ENCODE measurements around the gene HOXB5. TPM values are rescaled to one million over a fixed set of nuclear protein-coding genes. Genes with fewer than 3 reads are reported as not detected.
A peak's percentile ranks its signal among the peaks of the same experiment; 100 is the strongest.

Gene HOXB5
- total RNA-seq, result not detected

GRCh38 chr17:48593126-48593829, at the start of gene HOXB5:
HOXB5 (minus strand) TSS chr17:48593779; CDS start chr17:48593682, 97 bp downstream.
- no peak within 1 kb of the TSS for H3K27ac ChIP-seq (ENCODE audit: low read depth, low read length)
- peaks cover 74 to 91% (median 86%) of the 10 kb centered on the region in 3 donors for H3K27me3 ChIP-seq (ENCODE audit: control insufficient read depth in 3 of 3, insufficient read depth in 3 of 3, low read length in 3 of 3)

GRCh38 chr17:48642843-48643696, 49.5 kb upstream of the HOXB5 start:
- Histone ChIP-seq H3K9me3 (ENCODE audit: control insufficient read depth in 3 of 3, low read length in 3 of 3) (no peaks in the 10 kb centered on the region), H3K36me3 (ENCODE audit: control insufficient read depth in 3 of 3, insufficient read depth in 3 of 3, low read length in 3 of 3) (no peaks in the 10 kb centered on the region), H3K4me1 (ENCODE audit: control insufficient read depth in 3 of 3, insufficient read depth in 3 of 3, low read length in 3 of 3) (peaks cover 2 to 7% (median 3%) of the 10 kb centered on the region in 3 donors), H3K27me3 (ENCODE audit: control insufficient read depth in 3 of 3, insufficient read depth in 3 of 3, low read length in 3 of 3) (peaks cover 88 to 97% (median 94%) of the 10 kb centered on the region in 3 donors), H3K9ac (ENCODE audit: low read depth in 1 of 3, low read length in 3 of 3) (no peak overlapping the region), H3K27ac (ENCODE audit: low read depth, low read length) (no peak overlapping the region), H3K4me3 (ENCODE audit: low read length in 3 of 3) (no peak overlapping the region)

More at GRCh38 chr17:48593126-48593829, at the start of gene HOXB5:
- Histone ChIP-seq H3K9me3 (ENCODE audit: control insufficient read depth in 3 of 3, low read length in 3 of 3) (no peaks in the 10 kb centered on the region), H3K9ac (ENCODE audit: low read depth in 1 of 3, low read length in 3 of 3) (peak within 1 kb of the TSS in 1 of 3 donors; percentile 45), H3K36me3 (ENCODE audit: control insufficient read depth in 3 of 3, insufficient read depth in 3 of 3, low read length in 3 of 3) (no peaks in the 10 kb centered on the region), H3K4me3 (ENCODE audit: low read length in 3 of 3) (peak within 1 kb of the TSS; percentile 11 to 62 (median 45)), H3K4me1 (ENCODE audit: control insufficient read depth in 3 of 3, insufficient read depth in 3 of 3, low read length in 3 of 3) (peaks cover 12 to 30% (median 24%) of the 10 kb centered on the region in 3 donors)

- no peaks in the 10 kb centered on the region for H3K9me3 ChIP-seq (ENCODE audit: control insufficient read depth in 3 of 3, low read length in 3 of 3)
- H3K27ac ChIP-seq (ENCODE audit: low read depth, low read length), result no peak overlapping the region
- no peaks in the 10 kb centered on the region for H3K36me3 ChIP-seq (ENCODE audit: control insufficient read depth in 3 of 3, insufficient read depth in 3 of 3, low read length in 3 of 3)
- H3K4me3 ChIP-seq (ENCODE audit: low read length in 3 of 3), result no peak overlapping the region
- peaks cover 0 to 2% (median 0%) of the 10 kb centered on the region in 3 donors for H3K4me1 ChIP-seq (ENCODE audit: control insufficient read depth in 3 of 3, insufficient read depth in 3 of 3, low read length in 3 of 3)
- no peak overlapping the region for H3K9ac ChIP-seq (ENCODE audit: low read depth in 1 of 3, low read length in 3 of 3)
- H3K27me3 ChIP-seq (ENCODE audit: control insufficient read depth in 3 of 3, insufficient read depth in 3 of 3, low read length in 3 of 3), result peaks cover 88 to 97% (median 95%) of the 10 kb centered on the region in 3 donors
Observed at GRCh38 chr17:48642059-48642842, 48.7 kb upstream of the HOXB5 start.

- no peaks in the 10 kb centered on the region for H3K9me3 ChIP-seq (ENCODE audit: control insufficient read depth in 3 of 3, low read length in 3 of 3)
- H3K4me1 ChIP-seq (ENCODE audit: control insufficient read depth in 3 of 3, insufficient read depth in 3 of 3, low read length in 3 of 3), result peaks cover 0 to 2% (median 0%) of the 10 kb centered on the region in 3 donors
- no peak overlapping the region for H3K9ac ChIP-seq (ENCODE audit: low read depth in 1 of 3, low read length in 3 of 3)
- no peak overlapping the region for H3K27ac ChIP-seq (ENCODE audit: low read depth, low read length)
- H3K36me3 ChIP-seq (ENCODE audit: control insufficient read depth in 3 of 3, insufficient read depth in 3 of 3, low read length in 3 of 3), result no peaks in the 10 kb centered on the region
- no peak overlapping the region for H3K4me3 ChIP-seq (ENCODE audit: low read length in 3 of 3)
- peaks cover 88 to 98% (median 97%) of the 10 kb centered on the region in 3 donors for H3K27me3 ChIP-seq (ENCODE audit: control insufficient read depth in 3 of 3, insufficient read depth in 3 of 3, low read length in 3 of 3)
Observed at GRCh38 chr17:48641541-48642058, 48.0 kb upstream of the HOXB5 start.

- Histone ChIP-seq H3K27me3 (ENCODE audit: control insufficient read depth in 3 of 3, insufficient read depth in 3 of 3, low read length in 3 of 3) (peaks cover 88 to 97% (median 97%) of the 10 kb centered on the region in 3 donors), H3K9ac (ENCODE audit: low read depth in 1 of 3, low read length in 3 of 3) (no peak overlapping the region), H3K4me1 (ENCODE audit: control insufficient read depth in 3 of 3, insufficient read depth in 3 of 3, low read length in 3 of 3) (peaks cover 0 to 4% (median 0%) of the 10 kb centered on the region in 3 donors), H3K36me3 (ENCODE audit: control insufficient read depth in 3 of 3, insufficient read depth in 3 of 3, low read length in 3 of 3) (no peaks in the 10 kb centered on the region), H3K9me3 (ENCODE audit: control insufficient read depth in 3 of 3, low read length in 3 of 3) (no peaks in the 10 kb centered on the region), H3K27ac (ENCODE audit: low read depth, low read length) (no peak overlapping the region), H3K4me3 (ENCODE audit: low read length in 3 of 3) (no peak overlapping the region)
Observed at GRCh38 chr17:48640858-48641180, 47.2 kb upstream of the HOXB5 start.

- Histone ChIP-seq H3K27me3 (ENCODE audit: control insufficient read depth in 3 of 3, insufficient read depth in 3 of 3, low read length in 3 of 3) (peaks cover 88 to 97% (median 97%) of the 10 kb centered on the region in 3 donors), H3K27ac (ENCODE audit: low read depth, low read length) (no peak overlapping the region), H3K9me3 (ENCODE audit: control insufficient read depth in 3 of 3, low read length in 3 of 3) (no peaks in the 10 kb centered on the region), H3K9ac (ENCODE audit: low read depth in 1 of 3, low read length in 3 of 3) (no peak overlapping the region), H3K4me3 (ENCODE audit: low read length in 3 of 3) (no peak overlapping the region), H3K4me1 (ENCODE audit: control insufficient read depth in 3 of 3, insufficient read depth in 3 of 3, low read length in 3 of 3) (peaks cover 0 to 4% (median 0%) of the 10 kb centered on the region in 3 donors), H3K36me3 (ENCODE audit: control insufficient read depth in 3 of 3, insufficient read depth in 3 of 3, low read length in 3 of 3) (no peaks in the 10 kb centered on the region)
Observed at GRCh38 chr17:48639982-48640857, 46.6 kb upstream of the HOXB5 start.

- H3K4me3 ChIP-seq (ENCODE audit: low read length in 3 of 3), result no peak overlapping the region
- no peaks in the 10 kb centered on the region for H3K36me3 ChIP-seq (ENCODE audit: control insufficient read depth in 3 of 3, insufficient read depth in 3 of 3, low read length in 3 of 3)
- no peak overlapping the region for H3K9ac ChIP-seq (ENCODE audit: low read depth in 1 of 3, low read length in 3 of 3)
- H3K4me1 ChIP-seq (ENCODE audit: control insufficient read depth in 3 of 3, insufficient read depth in 3 of 3, low read length in 3 of 3), result peaks cover 0 to 4% (median 0%) of the 10 kb centered on the region in 3 donors
- no peak overlapping the region for H3K27ac ChIP-seq (ENCODE audit: low read depth, low read length)
- no peaks in the 10 kb centered on the region for H3K9me3 ChIP-seq (ENCODE audit: control insufficient read depth in 3 of 3, low read length in 3 of 3)
- peaks cover 89 to 97% (median 97%) of the 10 kb centered on the region in 3 donors for H3K27me3 ChIP-seq (ENCODE audit: control insufficient read depth in 3 of 3, insufficient read depth in 3 of 3, low read length in 3 of 3)
Observed at GRCh38 chr17:48639136-48639535, 45.6 kb upstream of the HOXB5 start.

- no peak overlapping the region for H3K27ac ChIP-seq (ENCODE audit: low read depth, low read length)
- H3K27me3 ChIP-seq (ENCODE audit: control insufficient read depth in 3 of 3, insufficient read depth in 3 of 3, low read length in 3 of 3), result peaks cover 89 to 96% (median 95%) of the 10 kb centered on the region in 3 donors
- no peaks in the 10 kb centered on the region for H3K36me3 ChIP-seq (ENCODE audit: control insufficient read depth in 3 of 3, insufficient read depth in 3 of 3, low read length in 3 of 3)
- no peak overlapping the region for H3K4me3 ChIP-seq (ENCODE audit: low read length in 3 of 3)
- H3K4me1 ChIP-seq (ENCODE audit: control insufficient read depth in 3 of 3, insufficient read depth in 3 of 3, low read length in 3 of 3), result peaks cover 0 to 4% (median 2%) of the 10 kb centered on the region in 3 donors
- H3K9ac ChIP-seq (ENCODE audit: low read depth in 1 of 3, low read length in 3 of 3), result no peak overlapping the region
- no peaks in the 10 kb centered on the region for H3K9me3 ChIP-seq (ENCODE audit: control insufficient read depth in 3 of 3, low read length in 3 of 3)
Observed at GRCh38 chr17:48637323-48638260, 44.0 kb upstream of the HOXB5 start.

Data from skeletal muscle tissue (tissue), 4 donors.